ENCODE data around the gene NUDT16L1. TPM values are rescaled to one million over a fixed set of nuclear protein-coding genes. Genes with fewer than 3 reads are reported as not detected.

Gene NUDT16L1
- total and polyA plus RNA-seq, 2 donors (not counting 1 experiment from before 2014, with no cell fraction given) = 14.0 to 21.5 TPM

- no peak overlapping the region for H3K4me3 ChIP-seq (replicated peaks in 1 of 4; ENCODE audit: control extremely low read depth in 1 of 4, insufficient read depth in 1 of 4, low read depth in 3 of 4, low read length in 4 of 4)
- H3K27me3 ChIP-seq (ENCODE audit: control insufficient read depth, insufficient read depth, low read length) = no peaks in the 10 kb centered on the region
- H3K79me2 ChIP-seq (ENCODE audit: control insufficient read depth, insufficient read depth, low read length) = peaks cover 2% of the 10 kb centered on the region
- H2AFZ ChIP-seq (ENCODE audit: low read length) = no peak overlapping the region
- DNase-seq (ENCODE audit: low read depth in 2 of 2) = no peak
- no peak overlapping the region for H3K27ac ChIP-seq (ENCODE audit: insufficient read depth, low read length)
- peaks cover 17% of the 10 kb centered on the region for H3K36me3 ChIP-seq (ENCODE audit: control insufficient read depth, insufficient read depth, low read length)
- no peaks in the 10 kb centered on the region for H4K20me1 ChIP-seq (ENCODE audit: control insufficient read depth, extremely low read depth, insufficient read depth, low read length)
- no peaks in the 10 kb centered on the region for H3K4me1 ChIP-seq (ENCODE audit: control insufficient read depth, extremely low read depth, insufficient read depth, low read length)
- H3K4me2 ChIP-seq (ENCODE audit: extremely low read depth, insufficient read depth, low read length) = no peak overlapping the region
- no peak overlapping the region for H3K9ac ChIP-seq (ENCODE audit: insufficient read depth, low read length)
- H3K9me3 ChIP-seq (ENCODE audit: control insufficient read depth, insufficient read depth, low read depth, low read length) = no peaks in the 10 kb centered on the region
- no peak for TF ChIP-seq EZH2 (IDR thresholded peaks at IDR 0.05; ENCODE audit: low read length, missing control alignments)
- TF ChIP-seq CTCF (conservative IDR thresholded peaks at IDR 0.05 in 1 of 2, IDR thresholded peaks at IDR 0.05 in 1 of 2; ENCODE audit: low read depth in 1 of 2, low read length in 2 of 2) = no peak
Measured at GRCh38 chr16:4689091-4689671, 4.2 kb upstream of the NUDT16L1 start.

GRCh38 chr16:4689864-4690704 lies 3.3 kb upstream of the NUDT16L1 start:
- H3K79me2 ChIP-seq (ENCODE audit: control insufficient read depth, insufficient read depth, low read length) = peaks cover 2% of the 10 kb centered on the region
- no peak overlapping the region for H3K4me2 ChIP-seq (ENCODE audit: extremely low read depth, insufficient read depth, low read length)
- no peaks in the 10 kb centered on the region for H3K9me3 ChIP-seq (ENCODE audit: control insufficient read depth, insufficient read depth, low read depth, low read length)
- peaks cover 10% of the 10 kb centered on the region for H3K36me3 ChIP-seq (ENCODE audit: control insufficient read depth, insufficient read depth, low read length)
- no peaks in the 10 kb centered on the region for H4K20me1 ChIP-seq (ENCODE audit: control insufficient read depth, extremely low read depth, insufficient read depth, low read length)
- H3K27ac ChIP-seq (ENCODE audit: insufficient read depth, low read length) = no peak overlapping the region
- peaks cover 4% of the 10 kb centered on the region for H3K4me1 ChIP-seq (ENCODE audit: control insufficient read depth, extremely low read depth, insufficient read depth, low read length)
- no peak overlapping the region for H3K4me3 ChIP-seq (replicated peaks in 1 of 4; ENCODE audit: control extremely low read depth in 1 of 4, insufficient read depth in 1 of 4, low read depth in 3 of 4, low read length in 4 of 4)
- no peak overlapping the region for H2AFZ ChIP-seq (ENCODE audit: low read length)
- DNase-seq (ENCODE audit: low read depth in 2 of 2) = no peak
- H3K9ac ChIP-seq (ENCODE audit: insufficient read depth, low read length) = no peak overlapping the region
- no peak for TF ChIP-seq EZH2 (IDR thresholded peaks at IDR 0.05; ENCODE audit: low read length, missing control alignments)
- no peak for TF ChIP-seq CTCF (conservative IDR thresholded peaks at IDR 0.05 in 1 of 2, IDR thresholded peaks at IDR 0.05 in 1 of 2; ENCODE audit: low read depth in 1 of 2, low read length in 2 of 2)
- no peaks in the 10 kb centered on the region for H3K27me3 ChIP-seq (ENCODE audit: control insufficient read depth, insufficient read depth, low read length)

- Histone ChIP-seq H3K4me2 (ENCODE audit: extremely low read depth, insufficient read depth, low read length) (no peak overlapping the region), H2AFZ (ENCODE audit: low read length) (no peak overlapping the region), H3K79me2 (ENCODE audit: control insufficient read depth, insufficient read depth, low read length) (peaks cover 4% of the 10 kb centered on the region), H3K4me1 (ENCODE audit: control insufficient read depth, extremely low read depth, insufficient read depth, low read length) (peaks cover 7% of the 10 kb centered on the region), H3K36me3 (ENCODE audit: control insufficient read depth, insufficient read depth, low read length) (peaks cover 14% of the 10 kb centered on the region), H3K27me3 (ENCODE audit: control insufficient read depth, insufficient read depth, low read length) (no peaks in the 10 kb centered on the region), H3K4me3 (replicated peaks in 1 of 4; ENCODE audit: control extremely low read depth in 1 of 4, insufficient read depth in 1 of 4, low read depth in 3 of 4, low read length in 4 of 4) (no peak overlapping the region), H4K20me1 (ENCODE audit: control insufficient read depth, extremely low read depth, insufficient read depth, low read length) (no peaks in the 10 kb centered on the region), H3K9me3 (ENCODE audit: control insufficient read depth, insufficient read depth, low read depth, low read length) (no peaks in the 10 kb centered on the region), H3K27ac (ENCODE audit: insufficient read depth, low read length) (no peak overlapping the region), H3K9ac (ENCODE audit: insufficient read depth, low read length) (no peak overlapping the region)
- TF ChIP-seq CTCF (conservative IDR thresholded peaks at IDR 0.05 in 1 of 2, IDR thresholded peaks at IDR 0.05 in 1 of 2; ENCODE audit: low read depth in 1 of 2, low read length in 2 of 2) (no peak), EZH2 (IDR thresholded peaks at IDR 0.05; ENCODE audit: low read length, missing control alignments) (no peak)
- no peak for DNase-seq (ENCODE audit: low read depth in 2 of 2)
Measured at GRCh38 chr16:4690946-4691665, 2.3 kb upstream of the NUDT16L1 start.

Data from fibroblast of lung (primary cell).